Liver (tissue), 9 donors: Measurements from ENCODE around the gene STRIT1. TPM values are rescaled to one million over a fixed set of nuclear protein-coding genes. Genes with fewer than 3 reads are reported as not detected.
"Not testable (repeated sequence)": the region's sequence is repeated elsewhere in the genome, so short reads cannot be mapped to it uniquely, and the experiment has no call there.

Source experiments
- DNase-seq: peaks from one replicate; pipeline ENCODE4 v3.0.0-alpha.2; 2017; ENCODE audit warnings: low spot score
- H3K27ac ChIP-seq, 2 donors: one replicate each; pipeline ENCODE4 v1.7.0; 2013; ENCODE audit warnings: inconsistent platforms in 2 of 2, low read length in 2 of 2, control low read depth in 1 of 2, low read depth in 1 of 2, mild to moderate bottlenecking in 1 of 2
- H3K27me3 ChIP-seq, 4 donors: one replicate each; pipeline versions ENCODE4 v1.6.1 to v1.7.0; 2013; ENCODE audit warnings: low read length in 3 of 4, inconsistent platforms in 1 of 4, mild to moderate bottlenecking in 1 of 4, moderate library complexity in 1 of 4; ENCODE audit not compliant: control insufficient read depth in 4 of 4, insufficient read depth in 4 of 4
- H3K36me3 ChIP-seq, 4 donors: one replicate each; pipeline versions ENCODE4 v1.6.1 to v1.7.0; 2013; ENCODE audit warnings: low read length in 3 of 4, mild to moderate bottlenecking in 3 of 4, low read depth in 1 of 4, moderate library complexity in 1 of 4; ENCODE audit not compliant: control insufficient read depth in 4 of 4, insufficient read depth in 3 of 4
- H3K4me1 ChIP-seq, 4 donors: one replicate each; pipeline versions ENCODE4 v1.6.1 to v1.7.0; 2013; ENCODE audit warnings: low read length in 3 of 4, mild to moderate bottlenecking in 3 of 4, moderate library complexity in 1 of 4; ENCODE audit not compliant: control insufficient read depth in 4 of 4, insufficient read depth in 4 of 4
- H3K4me3 ChIP-seq, 3 donors: one replicate each; pipeline versions ENCODE4 v1.6.1 to v1.7.0; 2013; ENCODE audit warnings: low read length in 3 of 3, control low read depth in 1 of 3, low read depth in 1 of 3, mild to moderate bottlenecking in 1 of 3
- H3K9ac ChIP-seq, 2 donors: one replicate each; pipeline ENCODE4 v1.7.0; 2013; ENCODE audit warnings: low read length in 2 of 2, mild to moderate bottlenecking in 2 of 2, moderate library complexity in 2 of 2, control low read depth in 1 of 2, low read depth in 1 of 2
- H3K9me3 ChIP-seq, 4 donors: one replicate each; pipeline versions ENCODE4 v1.6.1 to v1.7.0; 2013; ENCODE audit warnings: low read length in 3 of 4; ENCODE audit not compliant: control insufficient read depth in 4 of 4
- ATF3 ChIP-seq: IDR thresholded peaks from 2 replicates; pipeline ENCODE4 v1.6.1; 2016; ENCODE audit warnings: antibody characterized with exemption
- CTCF ChIP-seq: fragments of 150-350 bp; IDR thresholded peaks from 2 replicates; pipeline ENCODE4 v1.5.1; 2017; ENCODE audit warnings: improper control_type of control experiment, low read depth, low read length; ENCODE audit not compliant: missing input control
- EGR1 ChIP-seq, 2 donors: IDR thresholded peaks; 2 replicates each; pipeline ENCODE4 v1.6.1; 2016 to 2018; ENCODE audit warnings: antibody characterized with exemption in 2 of 2, low read depth in 2 of 2
- FOXA1 ChIP-seq: IDR thresholded peaks from 2 replicates; pipeline ENCODE4 v1.6.1; 2016; ENCODE audit warnings: antibody characterized with exemption
- FOXA2 ChIP-seq: IDR thresholded peaks from 2 replicates; pipeline ENCODE4 v1.6.1; 2016; ENCODE audit warnings: antibody characterized with exemption
- GABPA ChIP-seq, 2 donors: IDR thresholded peaks in 1 of 2; conservative IDR thresholded peaks in 1 of 2; 2 replicates each; pipeline ENCODE4 v1.6.1; 2016; ENCODE audit warnings: antibody characterized with exemption in 2 of 2, mild to moderate bottlenecking in 1 of 2, moderate library complexity in 1 of 2
- HNF4A ChIP-seq, 2 donors: conservative IDR thresholded peaks; 2 replicates each; pipeline ENCODE4 v1.6.1; 2016; ENCODE audit warnings: antibody characterized with exemption in 2 of 2, mild to moderate bottlenecking in 2 of 2
- HNF4G ChIP-seq: IDR thresholded peaks from 2 replicates; pipeline ENCODE4 v1.6.1; 2016; ENCODE audit warnings: antibody characterized with exemption
- JUND ChIP-seq, 2 donors: IDR thresholded peaks; 2 replicates each; pipeline ENCODE4 v1.6.1; 2016; ENCODE audit warnings: antibody characterized with exemption in 2 of 2
- MAX ChIP-seq: IDR thresholded peaks from 2 replicates; pipeline ENCODE4 v1.6.1; 2016; ENCODE audit warnings: antibody characterized with exemption
- NR2F2 ChIP-seq: IDR thresholded peaks from 2 replicates; pipeline ENCODE4 v1.6.1; 2016; ENCODE audit warnings: antibody characterized with exemption
- RAD21 ChIP-seq, 2 donors: IDR thresholded peaks; 2 replicates each; pipeline ENCODE4 v1.6.1; 2016; ENCODE audit warnings: antibody characterized with exemption in 2 of 2, mild to moderate bottlenecking in 2 of 2
- REST ChIP-seq: IDR thresholded peaks from 2 replicates; pipeline ENCODE4 v1.6.1; 2016; ENCODE audit warnings: antibody characterized with exemption, mild to moderate bottlenecking
- RXRA ChIP-seq, 2 donors: IDR thresholded peaks; 2 replicates each; pipeline ENCODE4 v1.6.1; 2017 to 2018; ENCODE audit warnings: antibody characterized with exemption in 2 of 2, mild to moderate bottlenecking in 1 of 2
- SP1 ChIP-seq: IDR thresholded peaks from 2 replicates; pipeline ENCODE4 v1.6.1; 2018; ENCODE audit warnings: antibody characterized with exemption, mild to moderate bottlenecking
- TAF1 ChIP-seq: conservative IDR thresholded peaks from 2 replicates; pipeline ENCODE4 v1.6.1; 2016; ENCODE audit warnings: antibody characterized with exemption, mild to moderate bottlenecking
- YY1 ChIP-seq: IDR thresholded peaks from 2 replicates; pipeline ENCODE4 v1.6.1; 2016; ENCODE audit warnings: antibody characterized with exemption, mild to moderate bottlenecking
- ZBTB33 ChIP-seq: IDR thresholded peaks from 2 replicates; pipeline ENCODE4 v1.6.1; 2016; ENCODE audit warnings: antibody characterized with exemption
- WGBS: extraction: QIAGEN DNeasy Blood & Tissue Kit; methylation state at CpG from one replicate; pipeline ENCODE4 v1.1.7; 2013; 5-methylcytosine and 5-hydroxymethylcytosine counted together
- polyA plus RNA-seq, 2 donors: library from polyadenylated mRNA; stranded (reverse) in 1 of 2; unstranded in 1 of 2; fragments of 200-250 nt in 1 of 2; fragments of >200 nt in 1 of 2; fragmentation: Nextera tagmentation in 1 of 2; extraction: Ambion mirVana in 1 of 2; gene quantifications; one replicate each; pipeline versions ENCODE4 v1.2.1 to v1.2.3, GENCODE V29; 2013 to 2015
- total RNA-seq, 2 donors: library from RNA; depleted of rRNA; stranded (reverse); fragments of >200 nt; gene quantifications; one replicate each; pipeline ENCODE4 v1.2.3, GENCODE V29; 2014
- donor health status: healthy.
- donor health status: healthy.
- donor health status: healthy.
- donor health status: healthy.
- donor health status: healthy.

The STRIT1 gene
- total and polyA plus RNA-seq, 4 donors, result not detected

GRCh38 chr3:155282385-155283091 is 10.9 kb downstream of the STRIT1 start:
- H3K9me3 ChIP-seq, result no peaks in the 10 kb centered on the region
- no peak for DNase-seq
- no peaks in the 10 kb centered on the region for H3K4me1 ChIP-seq
- H3K9ac ChIP-seq, result no peak overlapping the region
- H3K27me3 ChIP-seq, result no peaks in the 10 kb centered on the region
- 89% methylated on average over 6 of the region's 6 CpGs for WGBS
- H3K27ac ChIP-seq, result no peak overlapping the region
- H3K4me3 ChIP-seq, result no peak overlapping the region
- H3K36me3 ChIP-seq, result no peaks in the 10 kb centered on the region
- TF ChIP-seq ATF3 (no peak), NR2F2 (no peak), CTCF (no peak)

GRCh38 chr3:155281912-155282311 is 11.6 kb downstream of the STRIT1 start:
- Histone ChIP-seq H3K27ac (no peak overlapping the region), H3K9ac (no peak overlapping the region), H3K9me3 (no peaks in the 10 kb centered on the region), H3K4me1 (no peaks in the 10 kb centered on the region), H3K36me3 (no peaks in the 10 kb centered on the region), H3K4me3 (no peak overlapping the region), H3K27me3 (no peaks in the 10 kb centered on the region)
- TF ChIP-seq GABPA (IDR thresholded peaks at IDR 0.05 in 1 of 2, conservative IDR thresholded peaks at IDR 0.05 in 1 of 2) (no peak), YY1 (no peak), NR2F2 (no peak), RAD21 (IDR thresholded peaks at IDR 0.05) (no peak), FOXA1 (no peak), SP1 (no peak), HNF4G (no peak), HNF4A (conservative IDR thresholded peaks at IDR 0.05) (no peak), FOXA2 (no peak), TAF1 (no peak), ZBTB33 (no peak), JUND (IDR thresholded peaks at IDR 0.05) (no peak), CTCF (no peak), MAX (no peak), ATF3 (no peak), REST (no peak), RXRA (IDR thresholded peaks at IDR 0.05) (no peak), EGR1 (IDR thresholded peaks at IDR 0.05; ENCODE audit: low read depth in 2 of 2) (no peak)
- 99% methylated on average over 2 of the region's 2 CpGs for WGBS
- DNase-seq, result no peak

GRCh38 chr3:155276089-155276488 is 17.4 kb downstream of the STRIT1 start:
- not testable (repeated sequence) for H3K4me1 ChIP-seq, H3K27ac ChIP-seq, H3K9me3 ChIP-seq, H3K4me3 ChIP-seq, H3K36me3 ChIP-seq, H3K27me3 ChIP-seq, H3K9ac ChIP-seq, DNase-seq
- WGBS, result 90% methylated on average over 6 of the region's 6 CpGs
